Kidney epithelial cell (primary cell): ENCODE results near the gene ZNF235. TPM values are rescaled to one million over a fixed set of nuclear protein-coding genes. Genes with fewer than 3 reads are reported as not detected.
"Not testable (repeated sequence)": the region's sequence is repeated elsewhere in the genome, so short reads cannot be mapped to it uniquely, and the experiment has no call there.

ENCODE experiments used
- DNase-seq: peaks from one replicate; pipeline ENCODE4 v3.0.0-alpha.2; 2010; ENCODE audit warnings: low read depth
- H3K27me3 ChIP-seq: 2 replicates; pipeline ENCODE4 v1.6.0; 2011; ENCODE audit warnings: low read length; ENCODE audit not compliant: control insufficient read depth, insufficient read depth
- H3K36me3 ChIP-seq: 2 replicates; pipeline ENCODE4 v1.5.1; 2011; ENCODE audit warnings: low read length; ENCODE audit not compliant: control insufficient read depth, insufficient read depth
- H3K4me3 ChIP-seq: 2 replicates; pipeline ENCODE4 v1.5.1; 2011; ENCODE audit warnings: low read depth, mild to moderate bottlenecking, control low read depth, low read length
- total RNA-seq: library from RNA; depleted of rRNA; stranded (reverse); fragments of >200 nt; gene quantifications from 2 replicates; pipeline ENCODE4 v1.2.3, GENCODE V29; 2015
- TF ChIP-seq, protein P1 (sequence below): IDR thresholded peaks from 2 replicates; pipeline ENCODE4 v1.5.1; 2011; ENCODE audit warnings: mild to moderate bottlenecking, moderate library complexity, low read length, control low read depth, inconsistent platforms; ENCODE audit not compliant: insufficient read depth, poor library complexity, severe bottlenecking

The ZNF235 gene
- total RNA-seq: 2.2 and 3.9 TPM in 2 replicates

DNA sequence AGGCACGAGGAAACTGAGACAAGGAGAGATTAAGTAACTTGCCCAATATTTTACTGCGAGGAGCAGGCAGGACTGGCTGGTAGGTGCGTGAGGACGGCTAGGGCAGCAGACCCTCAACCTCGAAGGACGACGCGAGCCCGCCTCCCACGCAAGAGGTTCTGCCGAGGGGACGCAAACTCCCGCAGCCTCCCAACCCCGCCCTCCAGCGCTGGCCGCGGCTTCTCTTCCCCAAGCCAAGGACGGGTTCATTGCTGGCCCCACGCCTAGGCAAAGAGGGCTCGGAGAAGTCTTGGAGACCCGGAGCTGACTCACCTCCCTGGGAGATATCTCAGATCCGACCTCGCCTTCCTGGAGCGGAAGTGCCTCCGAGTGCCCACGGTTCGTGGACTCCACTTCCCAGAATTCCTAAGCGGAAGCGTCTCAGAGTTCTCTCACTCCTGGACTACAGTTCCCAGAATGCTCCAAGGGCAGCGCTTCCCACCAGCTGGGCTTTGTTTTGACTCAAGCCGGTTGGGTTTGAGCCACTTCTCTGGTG lies at the start of gene ZNF235:
Gene ZNF235, minus strand, starts transcription at position 367 of the 535 bp plus-strand sequence. CDS start 1,621 bp downstream, outside the sequence.
- Histone ChIP-seq H3K4me3 (peak within 1 kb of the TSS; percentile 87), H3K27me3 (no peaks in the 10 kb centered on the region), H3K36me3 (no peaks in the 10 kb centered on the region)
- DNase-seq: peak; percentile 93
- TF ChIP-seq, protein P1, sequence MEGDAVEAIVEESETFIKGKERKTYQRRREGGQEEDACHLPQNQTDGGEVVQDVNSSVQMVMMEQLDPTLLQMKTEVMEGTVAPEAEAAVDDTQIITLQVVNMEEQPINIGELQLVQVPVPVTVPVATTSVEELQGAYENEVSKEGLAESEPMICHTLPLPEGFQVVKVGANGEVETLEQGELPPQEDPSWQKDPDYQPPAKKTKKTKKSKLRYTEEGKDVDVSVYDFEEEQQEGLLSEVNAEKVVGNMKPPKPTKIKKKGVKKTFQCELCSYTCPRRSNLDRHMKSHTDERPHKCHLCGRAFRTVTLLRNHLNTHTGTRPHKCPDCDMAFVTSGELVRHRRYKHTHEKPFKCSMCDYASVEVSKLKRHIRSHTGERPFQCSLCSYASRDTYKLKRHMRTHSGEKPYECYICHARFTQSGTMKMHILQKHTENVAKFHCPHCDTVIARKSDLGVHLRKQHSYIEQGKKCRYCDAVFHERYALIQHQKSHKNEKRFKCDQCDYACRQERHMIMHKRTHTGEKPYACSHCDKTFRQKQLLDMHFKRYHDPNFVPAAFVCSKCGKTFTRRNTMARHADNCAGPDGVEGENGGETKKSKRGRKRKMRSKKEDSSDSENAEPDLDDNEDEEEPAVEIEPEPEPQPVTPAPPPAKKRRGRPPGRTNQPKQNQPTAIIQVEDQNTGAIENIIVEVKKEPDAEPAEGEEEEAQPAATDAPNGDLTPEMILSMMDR: no peak

DNA sequence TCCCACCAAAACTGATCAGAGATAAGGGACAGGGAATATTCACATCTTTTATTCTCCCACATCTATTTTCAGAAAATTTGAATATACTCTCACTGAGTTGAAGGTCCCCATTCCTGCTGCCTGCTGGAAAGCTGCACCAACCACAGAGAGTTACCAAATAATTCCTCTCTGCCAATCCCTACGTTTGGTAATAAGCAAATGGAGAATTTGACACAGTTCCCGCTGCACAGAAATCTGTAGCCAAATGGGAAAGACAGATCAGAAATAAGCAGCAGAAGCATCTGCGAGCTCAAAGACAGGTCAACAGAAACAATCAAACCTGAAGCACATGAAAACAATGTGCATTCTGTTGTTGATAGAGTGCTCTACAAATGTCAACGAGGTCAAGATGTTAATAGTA lies 41.7 kb upstream of the ZNF235 start:
- H3K4me3 ChIP-seq: no peak overlapping the region
- no peak for DNase-seq
- H3K36me3 ChIP-seq: no peaks in the 10 kb centered on the region
- H3K27me3 ChIP-seq: no peaks in the 10 kb centered on the region
- TF ChIP-seq, protein P1: no peak

DNA sequence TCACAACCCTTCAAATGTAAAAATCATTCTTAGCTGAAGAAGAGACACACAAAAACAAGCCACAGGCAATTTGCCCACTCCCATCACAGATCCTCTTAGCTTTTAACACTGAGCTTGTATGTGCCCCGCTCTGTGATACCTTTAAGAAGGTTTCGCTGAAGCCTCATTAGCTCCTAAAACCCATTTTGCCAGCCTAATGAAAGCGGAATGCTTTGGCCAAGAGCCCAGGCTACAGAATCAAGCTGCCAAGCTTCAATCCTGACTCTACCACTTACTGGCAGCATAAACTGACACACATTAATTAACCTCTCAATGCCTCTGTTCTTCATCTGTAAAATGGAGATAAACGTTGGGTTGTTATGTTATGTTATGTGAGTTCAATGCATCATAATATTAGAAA lies 41.1 kb upstream of the ZNF235 start:
- Histone ChIP-seq H3K27me3 (no peaks in the 10 kb centered on the region), H3K4me3 (no peak overlapping the region), H3K36me3 (no peaks in the 10 kb centered on the region)
- no peak for DNase-seq
- TF ChIP-seq, protein P1: no peak

DNA sequence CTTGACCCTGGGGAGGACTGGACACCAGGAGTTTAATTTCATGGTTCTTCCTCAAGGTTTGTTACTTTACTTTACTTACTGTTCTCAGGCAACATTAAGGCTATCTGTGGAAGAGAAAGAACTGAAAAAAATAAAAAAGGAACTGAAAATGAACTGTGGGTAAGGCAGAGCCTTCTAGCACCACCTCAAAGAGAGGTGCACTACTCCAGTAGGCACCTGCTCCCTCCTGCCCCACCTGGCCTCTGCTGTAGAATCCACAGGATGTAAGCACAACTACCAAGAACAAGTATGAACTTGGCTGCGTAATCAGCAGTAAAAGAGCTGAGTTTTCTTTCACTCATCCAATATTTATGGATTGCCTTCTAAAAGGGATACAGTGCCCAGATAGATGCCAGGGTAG lies 39.4 kb upstream of the ZNF235 start:
- no peak for DNase-seq
- TF ChIP-seq, protein P1: no peak

DNA sequence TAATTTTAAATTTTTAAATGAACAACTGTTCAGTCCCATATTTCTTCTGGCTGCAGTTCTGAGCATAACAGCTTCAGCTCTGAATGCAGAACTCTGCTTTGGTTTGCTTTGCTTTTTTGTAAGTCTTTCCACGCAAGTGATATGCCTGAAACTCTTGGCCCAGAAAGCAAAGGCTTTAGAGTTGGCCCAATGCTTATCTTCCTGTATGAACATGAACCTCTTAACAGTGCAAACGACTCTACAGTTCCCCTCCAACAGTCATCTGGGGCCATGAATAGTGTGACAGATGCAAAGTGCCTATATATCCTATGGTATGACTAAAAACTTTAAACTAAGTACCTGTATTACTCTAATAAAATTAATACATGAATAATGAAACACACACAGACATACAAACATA lies 37.0 kb upstream of the ZNF235 start:
- Histone ChIP-seq H3K4me3 (no peak overlapping the region), H3K36me3 (peaks cover 1% of the 10 kb centered on the region), H3K27me3 (no peaks in the 10 kb centered on the region)
- no peak for DNase-seq
- TF ChIP-seq, protein P1: no peak

More for the DNA sequence above, 39.4 kb upstream of the ZNF235 start:
- Histone ChIP-seq H3K36me3 (no peaks in the 10 kb centered on the region), H3K27me3 (no peaks in the 10 kb centered on the region), H3K4me3 (no peak overlapping the region)

DNA sequence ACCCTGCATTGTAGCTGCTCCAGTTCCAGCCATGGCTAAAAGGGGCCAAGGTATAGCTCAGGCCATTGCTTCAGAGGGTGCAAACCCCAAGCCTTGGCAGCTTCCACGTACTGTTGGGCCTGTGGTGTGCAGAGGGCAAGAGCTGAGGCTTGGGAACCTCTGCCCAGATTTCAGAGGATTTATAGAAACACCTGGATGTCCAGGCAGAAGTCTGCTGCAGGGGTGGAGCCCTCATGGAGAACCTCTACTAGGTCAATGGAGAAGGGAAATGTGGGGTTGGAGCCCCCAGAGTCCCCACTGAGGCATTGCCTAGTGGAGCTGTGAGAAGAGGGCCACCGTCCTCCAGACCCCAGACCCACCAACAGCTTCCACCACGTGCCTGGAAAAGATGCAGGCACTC lies 29.8 kb upstream of the ZNF235 start:
- H3K36me3 ChIP-seq, H3K4me3 ChIP-seq, DNase-seq, H3K27me3 ChIP-seq: not testable (repeated sequence)
